GM04504 (cell line): Measurements from ENCODE around the gene CRISPLD2.
A peak's percentile ranks its signal among the peaks of the same experiment; 100 is the strongest.
"Not testable (repeated sequence)": the region's sequence is repeated elsewhere in the genome, so short reads cannot be mapped to it uniquely, and the experiment has no call there.

Experiments
- DNase-seq: peaks from one replicate; pipeline ENCODE4 v3.0.0-alpha.2; 2012; ENCODE audit warnings: low read depth

CRISPLD2 gene

DNA sequence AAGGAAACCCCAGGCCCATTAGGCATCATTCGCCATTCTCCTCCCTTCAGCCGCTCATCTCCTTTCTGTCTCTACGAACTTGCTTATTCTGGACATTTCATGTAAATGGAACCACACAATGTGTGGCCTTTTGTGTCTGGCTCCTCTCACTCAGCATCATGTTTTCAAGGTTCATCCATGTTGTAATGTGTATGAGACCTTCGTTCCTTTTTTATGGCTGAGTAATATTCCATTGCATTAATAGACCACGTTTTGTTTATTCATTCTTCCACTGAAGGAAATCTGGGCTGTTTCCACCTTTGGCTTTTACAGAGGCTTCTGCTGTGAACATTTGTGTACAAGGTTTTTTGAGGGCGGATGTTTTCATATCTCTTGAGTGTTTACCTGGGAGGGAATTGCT lies 3.2 kb downstream of the CRISPLD2 start:
- no peak for DNase-seq

DNA sequence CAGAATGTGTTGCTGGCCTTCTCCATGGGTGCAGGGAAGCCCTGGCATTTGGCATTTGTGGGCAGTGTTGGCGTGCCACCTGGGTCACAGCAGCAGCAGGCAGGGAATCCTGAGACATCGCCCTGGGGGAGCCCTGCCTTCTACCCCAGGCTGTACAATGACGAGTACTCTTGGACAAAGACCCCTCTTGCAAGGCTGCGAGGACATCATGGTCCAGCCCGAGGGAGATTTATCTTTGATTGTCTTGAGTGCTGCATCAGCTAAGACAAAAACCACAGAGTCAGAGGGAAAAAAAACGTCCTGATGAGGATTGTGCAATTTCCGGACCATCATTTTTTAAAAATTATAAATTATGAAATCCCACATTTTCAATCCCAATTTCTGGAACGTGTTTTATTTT lies 3.7 kb downstream of the CRISPLD2 start:
- no peak for DNase-seq

DNA sequence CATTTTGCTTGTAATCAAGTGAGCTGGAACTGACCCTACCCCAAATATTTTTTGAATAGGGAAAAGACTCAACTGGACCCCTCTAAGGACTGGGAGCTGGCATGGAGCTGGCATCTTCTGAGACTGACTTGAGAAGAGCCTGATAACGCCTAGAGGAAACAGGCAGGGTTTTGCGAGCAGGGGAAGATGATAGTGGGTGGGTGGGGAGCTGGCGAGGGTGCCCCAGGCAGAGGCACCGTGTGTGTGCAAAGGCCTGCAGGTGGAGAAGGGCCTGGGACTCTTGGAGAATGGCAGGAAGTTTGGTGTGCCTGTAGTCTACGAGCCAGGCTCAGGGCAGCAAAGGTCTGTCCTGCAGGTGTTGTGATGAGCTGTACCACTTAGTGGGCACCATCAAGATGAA lies 4.1 kb downstream of the CRISPLD2 start:
- no peak for DNase-seq

DNA sequence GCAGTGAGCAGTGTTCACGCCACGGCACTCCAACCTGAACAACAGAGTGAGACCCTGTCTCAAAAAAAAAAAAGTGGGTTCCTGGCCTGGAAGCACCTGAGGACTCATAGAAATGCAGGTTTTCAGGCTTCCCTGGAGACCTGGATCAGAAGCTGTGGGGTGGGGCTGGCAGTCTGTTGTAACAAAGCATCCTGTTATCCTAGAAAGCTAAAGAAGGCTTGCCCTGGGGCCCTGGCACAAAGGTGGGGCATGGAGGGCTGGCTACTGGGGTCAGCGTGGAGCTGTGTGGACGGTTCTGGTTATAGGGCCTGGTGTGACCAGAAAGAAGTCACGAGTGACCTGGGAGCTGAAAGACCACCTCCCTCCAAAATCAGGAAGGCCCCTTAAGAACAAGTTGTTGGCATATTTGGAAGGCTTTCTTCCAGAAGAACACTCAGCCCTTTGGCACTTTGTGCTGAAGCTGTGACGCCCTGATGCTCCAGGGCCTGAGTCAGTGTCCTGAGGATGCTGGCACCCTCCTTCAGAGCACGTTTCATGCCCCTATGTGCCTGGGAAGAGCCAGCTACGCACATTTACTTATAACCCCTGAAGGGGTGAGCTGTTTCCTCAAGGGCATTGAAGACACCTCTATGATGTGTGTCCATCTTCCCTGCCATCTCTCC lies 6.2 kb downstream of the CRISPLD2 start:
- no peak for DNase-seq

DNA sequence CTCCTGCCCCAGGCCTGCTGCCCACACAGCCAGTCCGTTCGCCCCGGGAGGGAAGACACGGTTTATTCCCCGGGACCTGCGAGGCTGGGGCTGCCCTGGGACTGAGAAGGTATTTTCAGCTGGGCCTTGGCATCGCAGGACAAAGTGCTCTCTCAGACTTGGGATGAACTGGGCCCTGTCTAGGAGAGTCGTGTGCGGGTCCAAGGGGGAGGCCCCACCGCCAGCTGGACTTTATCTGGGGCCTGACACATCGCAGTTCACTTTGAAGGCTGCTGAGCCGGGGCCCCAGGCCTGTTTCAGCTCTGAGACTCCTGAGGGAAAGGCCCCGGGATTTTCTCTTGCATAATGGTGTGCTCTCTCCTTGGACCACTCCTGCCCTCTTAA lies 6.8 kb downstream of the CRISPLD2 start:
- DNase-seq, result no peak

DNA sequence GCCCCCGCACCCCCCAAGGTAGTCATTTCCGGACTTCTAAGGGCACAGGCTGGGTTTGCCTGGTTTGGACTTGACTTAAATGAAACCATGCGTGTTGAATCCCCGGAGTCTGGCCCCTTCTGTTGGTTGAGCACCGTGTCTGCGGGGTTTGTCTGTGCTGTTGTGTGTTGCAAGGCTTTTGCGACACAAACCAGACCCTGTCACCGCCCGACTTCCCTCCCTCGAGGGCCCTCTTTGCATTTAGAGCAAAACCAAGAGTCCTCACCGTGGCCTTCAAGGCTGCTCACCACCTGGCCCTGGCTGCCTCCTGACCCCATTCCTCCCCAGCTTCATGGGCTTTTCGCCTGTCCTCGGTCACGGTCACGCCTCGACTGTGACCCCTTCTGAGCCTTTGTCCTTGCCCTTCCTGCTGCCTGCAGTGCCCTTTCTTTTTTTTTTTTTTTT lies 7.4 kb downstream of the CRISPLD2 start:
- DNase-seq, result no peak

DNA sequence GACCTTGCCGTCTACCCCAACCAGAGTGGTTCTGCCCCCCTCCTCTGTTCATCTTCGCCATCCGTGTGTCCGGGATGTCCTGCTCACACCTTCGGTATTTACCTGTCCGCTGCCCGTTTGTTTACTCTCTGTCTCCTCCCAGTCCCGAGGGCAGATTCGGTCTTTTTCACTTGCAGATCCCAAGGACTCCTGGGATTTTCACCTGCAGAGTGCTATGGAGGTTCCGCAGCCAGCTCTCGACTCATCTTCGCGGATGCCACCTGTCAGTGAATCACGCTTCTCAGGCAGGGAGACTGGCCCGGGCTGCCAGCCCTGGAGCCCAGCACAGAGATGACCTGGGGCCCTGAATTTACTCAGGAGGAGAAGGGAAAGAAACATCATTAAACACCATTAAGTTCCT lies 8.1 kb downstream of the CRISPLD2 start:
- no peak for DNase-seq

DNA sequence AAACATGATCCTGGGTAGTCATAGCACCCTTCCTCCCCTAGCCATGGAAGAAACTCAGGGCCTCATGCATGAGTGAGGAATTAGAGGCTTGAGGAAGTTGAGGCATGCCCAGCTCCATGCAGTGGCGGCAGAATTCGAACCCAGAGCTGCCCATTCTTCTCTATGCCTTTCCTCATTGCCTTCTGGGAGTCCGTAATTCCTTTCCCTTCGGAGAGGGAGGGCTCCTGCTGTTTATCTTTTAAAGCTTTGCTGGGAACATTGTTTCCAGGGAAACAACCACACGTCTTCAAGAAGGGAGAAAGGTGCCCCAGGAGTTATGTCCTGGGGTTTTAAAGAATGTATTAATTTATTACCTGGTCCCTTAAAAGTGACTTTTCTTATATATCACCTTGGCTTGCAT lies 8.5 kb downstream of the CRISPLD2 start:
- DNase-seq, result no peak

DNA sequence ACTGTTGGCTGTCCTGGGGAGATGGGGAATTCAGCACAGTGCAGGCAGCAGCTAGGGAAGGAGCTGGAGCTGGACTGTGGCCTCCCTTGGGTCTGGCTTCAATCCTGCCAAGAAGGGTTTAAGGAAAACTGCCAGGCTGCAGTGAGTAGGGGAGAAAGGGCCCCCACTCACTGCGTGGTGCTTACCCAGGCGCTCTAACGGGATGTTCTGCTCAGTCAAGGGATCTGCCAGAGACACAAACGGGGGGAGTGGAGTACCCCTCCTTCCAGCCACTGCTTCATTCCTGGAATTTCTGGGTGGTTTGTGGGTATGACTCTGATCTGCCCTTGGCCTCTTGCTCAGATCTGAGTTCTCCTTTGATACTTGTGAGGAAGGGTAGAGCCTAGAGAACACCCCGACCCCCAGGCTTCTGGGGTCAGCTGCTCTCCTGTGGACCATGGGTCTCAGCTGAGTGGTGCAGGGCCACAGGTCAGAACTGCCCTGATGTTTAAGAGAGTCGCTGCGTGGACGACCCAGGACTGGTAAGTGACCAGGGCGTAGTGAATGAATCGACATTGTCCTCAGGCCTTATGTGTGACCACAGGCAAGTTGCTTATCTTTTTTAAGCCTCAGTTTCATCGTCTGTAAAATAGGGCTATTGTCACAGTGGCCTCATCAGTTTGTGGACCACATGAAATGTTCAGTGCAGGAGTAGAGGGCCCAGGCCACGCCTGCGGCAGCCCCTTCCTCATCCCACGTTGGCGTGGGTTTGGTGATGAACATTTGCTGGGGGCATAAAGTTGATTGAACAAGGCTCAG lies 9.6 kb downstream of the CRISPLD2 start:
- DNase-seq, result peak; percentile 84

DNA sequence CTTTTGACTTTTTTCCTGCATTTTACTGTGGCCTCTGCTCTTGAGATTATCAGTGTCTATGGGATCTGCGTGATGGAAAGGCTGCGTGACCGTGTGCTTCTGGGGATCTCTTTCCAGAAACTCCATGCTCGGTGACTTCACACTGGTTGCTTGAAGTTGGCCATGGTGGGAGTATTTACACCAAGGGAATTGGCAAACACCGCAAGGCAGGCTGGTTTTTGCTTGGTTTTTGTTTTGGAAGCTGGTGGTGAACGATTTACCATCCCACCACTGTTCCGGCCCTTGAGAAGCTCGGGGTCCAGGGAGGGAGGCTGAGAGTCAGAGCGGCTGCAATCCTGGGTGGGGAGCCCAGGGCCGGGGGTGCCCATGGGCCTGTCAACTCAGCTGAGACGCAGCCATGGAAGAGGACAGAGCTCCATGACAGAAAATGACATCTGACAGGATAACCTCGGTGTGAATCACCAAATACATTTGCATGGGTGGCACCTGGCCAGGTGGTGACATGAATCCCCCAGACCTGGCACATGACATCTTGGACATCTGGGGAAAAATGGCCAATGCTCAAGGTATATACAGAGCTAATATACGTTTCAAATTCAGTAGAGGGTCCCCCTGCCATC lies 11.1 kb downstream of the CRISPLD2 start:
- no peak for DNase-seq

DNA sequence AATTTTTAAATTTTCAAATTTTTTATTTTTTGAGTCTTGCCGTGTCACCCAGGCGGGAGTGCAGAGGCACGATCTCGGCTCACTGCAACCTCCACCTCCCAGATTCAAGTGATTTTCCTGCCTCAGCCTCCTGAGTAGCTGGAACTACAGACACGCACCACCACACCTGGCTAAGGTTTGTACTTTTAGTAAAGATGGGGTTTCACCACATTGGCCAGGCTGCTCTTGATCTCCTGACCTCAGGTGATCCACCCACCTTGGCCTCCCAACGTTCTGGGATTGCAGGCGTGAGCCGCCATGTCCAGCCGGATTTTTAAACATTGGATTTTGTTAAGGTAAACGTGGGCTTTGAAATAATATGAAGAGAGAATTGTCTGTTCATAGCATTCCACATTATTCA lies 11.9 kb downstream of the CRISPLD2 start:
- not testable (repeated sequence) for DNase-seq

DNA sequence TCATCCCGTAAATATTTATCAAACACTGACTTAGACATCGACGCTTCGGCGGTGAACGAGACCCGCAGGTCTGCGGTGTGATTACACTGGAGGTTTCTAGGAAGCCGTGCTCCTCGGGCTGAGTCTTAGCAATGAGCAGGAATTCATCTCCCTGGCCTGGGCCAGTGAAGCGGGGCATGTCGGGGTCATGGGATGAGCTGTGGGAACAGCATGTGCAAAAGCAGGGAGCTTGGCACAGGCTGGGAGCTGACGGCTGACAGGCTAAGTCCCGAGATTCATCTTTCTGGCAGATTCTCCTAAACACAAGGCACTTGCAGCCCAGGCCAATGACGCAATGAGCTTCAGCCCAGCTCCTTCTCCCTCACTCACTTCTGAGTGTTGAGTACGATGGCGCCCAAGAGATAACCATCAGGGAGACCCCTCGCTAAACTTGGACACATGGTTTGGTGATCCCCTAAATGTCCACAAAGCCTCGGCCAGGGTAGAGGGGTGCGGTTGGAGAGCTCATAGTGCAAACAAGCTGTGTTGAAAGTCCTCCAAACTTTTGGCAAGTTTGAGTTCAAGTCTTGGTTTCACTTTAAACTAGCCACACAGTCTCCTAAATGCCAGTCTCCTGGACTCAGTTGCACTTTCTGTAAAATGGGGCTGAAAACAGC lies 12.8 kb downstream of the CRISPLD2 start:
- peak; percentile 99 for DNase-seq

DNA sequence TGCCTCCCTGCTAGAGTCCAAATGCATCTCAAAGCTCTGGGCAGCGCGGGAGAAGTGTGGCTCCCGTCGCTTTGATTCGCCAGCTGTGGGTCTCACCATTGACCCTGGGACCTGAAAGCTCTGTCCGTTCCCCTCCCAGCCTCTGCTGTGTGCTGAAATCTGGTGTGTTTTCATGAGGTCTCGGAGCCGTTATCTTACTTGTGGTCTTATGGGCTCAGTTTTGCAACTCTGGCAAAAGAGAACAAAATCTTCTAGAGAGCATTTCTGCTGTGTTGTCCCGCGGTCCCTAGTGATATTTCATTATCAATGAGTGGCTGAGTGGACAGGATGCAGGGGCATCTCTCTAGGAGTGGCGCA lies 13.3 kb downstream of the CRISPLD2 start:
- DNase-seq, result no peak

DNA sequence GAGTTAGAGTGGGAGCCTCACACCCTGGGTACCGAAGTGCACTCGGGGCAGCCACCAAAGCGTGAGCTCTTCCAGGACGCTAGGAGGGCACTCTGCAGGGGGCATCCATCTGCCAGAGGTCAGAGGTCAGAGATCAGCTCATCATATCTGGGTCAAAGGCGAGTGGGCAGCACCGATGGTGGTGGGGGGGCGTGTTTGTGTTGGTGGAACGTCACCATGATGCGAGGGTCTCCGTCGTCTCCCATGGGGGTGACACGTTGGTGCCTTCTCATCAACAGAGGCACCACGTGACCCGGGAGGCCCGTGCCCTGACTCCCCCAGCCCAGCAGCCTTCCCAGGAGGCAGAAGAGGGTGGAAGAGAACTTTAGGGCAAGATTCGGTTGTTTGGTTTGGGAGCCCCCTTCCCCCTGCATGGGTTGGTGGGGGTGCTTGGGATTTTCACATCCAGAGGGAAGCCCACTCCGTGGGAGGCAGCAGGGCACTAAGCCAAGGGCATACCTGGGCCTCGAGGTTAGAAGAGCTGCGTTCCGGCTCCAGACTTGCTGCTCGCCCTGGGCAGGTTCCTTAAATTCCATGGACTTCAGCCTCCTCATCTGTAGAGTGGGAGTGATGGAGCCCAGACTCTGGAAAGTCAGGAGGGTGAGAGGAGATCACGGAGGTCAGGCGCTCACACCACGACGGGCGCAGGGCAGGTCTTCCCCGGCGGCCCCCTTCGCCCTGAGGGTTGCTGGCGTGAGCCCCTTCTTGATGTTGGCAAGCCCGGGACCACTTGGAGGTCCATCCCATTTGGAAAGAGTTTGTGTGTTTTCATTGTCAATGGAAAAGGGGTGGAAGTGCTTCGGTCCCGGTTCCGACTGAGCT lies 14.0 kb downstream of the CRISPLD2 start:
- no peak for DNase-seq

DNA sequence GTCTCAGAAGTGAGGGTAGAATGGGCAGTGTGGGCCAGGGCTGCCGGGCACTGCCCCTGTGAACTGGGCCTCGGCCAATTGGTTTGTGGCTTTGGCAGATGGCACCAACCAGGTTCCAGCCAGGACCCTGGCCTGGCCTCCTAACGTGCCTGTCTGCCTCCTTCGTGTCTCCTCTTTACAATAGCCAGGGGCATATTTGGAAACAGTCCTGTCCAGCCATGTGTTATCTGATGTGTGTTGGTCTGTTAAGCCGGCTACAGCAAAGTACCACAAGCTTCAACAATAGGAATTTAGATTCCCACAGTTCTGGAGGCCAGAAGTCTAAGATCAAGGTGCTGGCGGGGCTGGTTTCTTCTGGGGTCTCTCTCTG lies 14.6 kb downstream of the CRISPLD2 start:
- DNase-seq, result peak; percentile 80

DNA sequence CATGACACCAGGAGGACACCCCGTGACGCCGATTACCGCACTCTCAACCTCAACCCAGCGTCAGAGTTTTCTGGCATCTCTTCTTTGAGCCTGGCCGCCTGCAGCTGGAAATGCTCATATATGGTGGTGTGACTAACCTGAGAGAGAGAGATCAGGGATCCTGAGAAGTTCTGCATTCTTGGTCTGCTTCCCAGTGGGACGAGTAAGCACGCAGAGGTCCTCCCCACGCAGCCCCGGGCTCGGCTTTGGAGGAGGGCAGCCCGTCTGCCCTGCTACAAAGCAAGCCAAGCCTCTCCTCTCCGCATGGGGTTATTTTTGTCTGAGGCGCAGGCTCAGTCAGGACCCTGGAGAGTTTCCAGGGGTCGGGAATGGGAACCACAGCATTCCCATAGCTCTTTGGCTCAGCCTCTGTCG lies 16.5 kb downstream of the CRISPLD2 start:
- peak; percentile 100 for DNase-seq

DNA sequence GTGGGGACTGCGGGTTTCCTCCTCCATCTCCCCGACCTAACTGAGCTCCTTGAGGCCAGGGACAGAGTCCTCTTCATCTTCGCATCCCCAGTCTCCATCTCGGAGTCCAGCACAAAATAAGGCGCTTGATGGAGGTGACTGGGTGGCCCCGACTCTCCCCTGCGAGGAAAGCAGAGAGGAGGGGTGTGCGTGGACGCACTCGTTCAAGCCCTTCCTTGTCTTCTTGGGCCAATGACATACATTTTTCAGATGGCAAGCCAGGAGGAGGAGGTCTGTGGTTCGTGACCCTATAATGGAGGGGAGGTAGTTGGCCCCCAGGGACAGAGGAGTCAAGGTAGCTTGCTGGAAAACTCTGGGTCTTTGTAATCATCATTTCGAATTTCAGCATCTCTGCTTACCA lies 17.2 kb downstream of the CRISPLD2 start:
- DNase-seq, result no peak

DNA sequence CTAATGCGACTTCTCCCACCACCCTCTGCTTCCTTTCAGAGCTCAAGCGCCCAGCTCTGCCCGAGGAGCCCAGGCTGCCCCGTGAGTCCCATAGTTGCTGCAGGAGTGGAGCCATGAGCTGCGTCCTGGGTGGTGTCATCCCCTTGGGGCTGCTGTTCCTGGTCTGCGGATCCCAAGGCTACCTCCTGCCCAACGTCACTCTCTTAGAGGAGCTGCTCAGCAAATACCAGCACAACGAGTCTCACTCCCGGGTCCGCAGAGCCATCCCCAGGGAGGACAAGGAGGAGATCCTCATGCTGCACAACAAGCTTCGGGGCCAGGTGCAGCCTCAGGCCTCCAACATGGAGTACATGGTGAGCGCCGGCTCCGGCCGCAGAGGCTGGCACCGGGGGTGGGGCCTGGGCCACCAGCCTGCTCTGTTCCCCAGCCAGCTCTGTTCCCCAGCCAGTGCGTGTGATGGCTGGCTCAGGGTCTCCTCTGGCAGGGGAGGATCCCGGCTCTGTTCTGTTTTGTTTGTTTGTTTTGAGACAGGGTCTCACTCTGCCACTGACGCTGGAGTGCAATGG lies 18.7 kb downstream of the CRISPLD2 start:
- no peak for DNase-seq

DNA sequence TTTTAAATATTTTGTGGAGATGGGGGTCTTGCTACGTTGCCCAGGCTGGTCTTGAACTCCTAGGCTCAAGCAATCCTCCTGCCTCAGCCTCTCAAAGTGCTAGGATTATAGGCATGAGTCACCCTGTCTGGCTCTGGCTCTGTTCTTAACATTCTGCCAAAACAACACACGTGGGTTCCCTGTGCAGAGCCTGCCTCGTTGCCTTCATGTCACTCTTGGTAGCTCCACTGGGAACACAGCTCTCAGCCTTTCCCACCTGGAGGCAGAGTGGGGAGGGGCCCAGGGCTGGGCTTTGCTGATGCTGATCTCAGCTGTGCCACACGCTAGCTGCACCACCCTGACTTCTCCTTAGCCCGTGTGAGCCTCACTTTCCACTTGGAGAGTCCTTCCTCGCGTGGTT lies 19.3 kb downstream of the CRISPLD2 start:
- no peak for DNase-seq

DNA sequence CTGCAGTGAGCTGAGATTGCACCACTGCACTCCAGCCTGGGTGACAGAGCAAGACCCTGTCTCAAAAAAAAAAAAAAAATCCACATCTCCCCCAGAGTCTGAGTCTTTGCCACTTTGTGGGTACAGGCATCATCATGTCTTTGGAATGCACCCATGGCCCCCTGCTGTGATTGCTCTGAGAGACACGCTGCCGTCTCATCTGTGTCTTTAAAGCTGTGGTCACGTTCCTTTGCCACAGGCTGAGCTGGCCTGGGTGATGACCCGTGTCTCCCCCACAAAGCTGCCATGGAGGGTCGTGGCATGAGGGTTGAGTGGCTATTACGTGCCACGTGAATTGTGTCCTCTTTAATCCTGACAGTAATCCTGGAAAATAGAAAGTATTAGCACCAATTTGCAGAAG lies 20.2 kb downstream of the CRISPLD2 start:
- DNase-seq, result peak; percentile 73
